ENCODE results near the gene TNFRSF25. TPM values are rescaled to one million over a fixed set of nuclear protein-coding genes. Genes with fewer than 3 reads are reported as not detected.

TNFRSF25 gene
- total and polyA plus RNA-seq, 2 donors (not counting 3 experiments of a cell fraction or from before 2014, with no cell fraction given) = 33.9 to 38.8 TPM

DNA sequence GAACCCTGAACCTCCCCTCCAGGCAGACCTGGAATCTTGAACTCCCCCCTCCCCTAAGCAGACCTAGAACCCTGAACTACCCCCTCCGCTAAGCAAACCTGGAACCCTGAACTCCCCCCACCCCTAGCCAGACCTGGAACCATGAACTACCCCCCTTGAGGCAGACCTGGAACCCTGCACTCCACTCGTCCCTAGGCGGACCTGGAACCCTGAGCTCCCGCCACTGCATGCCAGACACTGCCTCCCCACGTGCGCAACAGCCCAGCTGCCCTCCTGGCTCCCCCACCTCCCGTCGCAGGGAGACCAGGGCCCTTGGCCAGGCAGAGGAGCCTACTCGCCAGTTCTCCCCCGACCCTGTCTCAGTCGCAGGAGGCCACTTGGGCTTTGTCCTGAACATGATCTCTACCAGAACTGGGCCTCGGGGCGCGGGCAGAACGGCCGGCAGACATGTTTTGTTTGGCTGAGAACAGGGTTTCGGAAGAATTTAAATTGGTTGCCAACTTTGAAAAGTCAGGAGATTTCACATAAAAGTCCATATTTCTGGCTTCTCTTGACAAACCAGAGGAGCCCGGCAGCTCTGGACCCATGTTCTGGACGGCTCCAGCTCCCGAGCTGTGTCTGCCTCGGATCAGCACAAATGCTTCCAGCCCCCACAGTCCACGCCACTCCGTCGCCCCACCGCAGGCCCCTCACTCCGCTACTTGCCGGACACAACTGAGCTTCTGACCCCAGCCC lies 34.7 kb upstream of the TNFRSF25 start:
- Histone ChIP-seq H3K9me1 (replicated peaks; ENCODE audit: control insufficient read depth, extremely low read depth, insufficient read depth, low read length) (no peaks in the 10 kb centered on the region), H3K4me3 (replicated peaks in 1 of 3; ENCODE audit: insufficient read depth in 1 of 3, low read depth in 1 of 3, low read length in 3 of 3) (no peak overlapping the region), H3K36me3 (ENCODE audit: control insufficient read depth in 2 of 2, extremely low read depth in 1 of 2, insufficient read depth in 2 of 2, low read length in 2 of 2) (no peaks in the 10 kb centered on the region), H4K20me1 (replicated peaks; ENCODE audit: control insufficient read depth, extremely low read depth, insufficient read depth, low read length) (no peaks in the 10 kb centered on the region), H3K27ac (ENCODE audit: insufficient read depth, low read depth, low read length) (no peak overlapping the region), H2AFZ (ENCODE audit: low read depth, low read length) (no peak overlapping the region), H3K79me2 (ENCODE audit: control insufficient read depth, insufficient read depth, low read length) (no peaks in the 10 kb centered on the region), H3K27me3 (ENCODE audit: control insufficient read depth in 2 of 2, insufficient read depth in 2 of 2, low read length in 2 of 2) (no peaks in the 10 kb centered on the region), H3K4me1 (ENCODE audit: control insufficient read depth, extremely low read depth, insufficient read depth, low read length) (peaks cover 10% of the 10 kb centered on the region), H3K9ac (replicated peaks; ENCODE audit: extremely low read depth, insufficient read depth, low read length) (no peak overlapping the region), H3K4me2 (ENCODE audit: insufficient read depth, low read length) (no peak overlapping the region), H3K9me3 (replicated peaks; ENCODE audit: control insufficient read depth, insufficient read depth, low read length) (no peaks in the 10 kb centered on the region)
- no TSS peak for BruUV-seq (replicated peaks)
- ChIA-PET POLR2A (no interaction called here), CTCF (interaction anchor here (1.2 to 5.6 kb wide), 4 partner anchors 11 to 253 kb away, joined by 3 to 36 read pairs (median 7); partner anchors contain the start of gene PLEKHG5)
- TF ChIP-seq, protein P1, sequence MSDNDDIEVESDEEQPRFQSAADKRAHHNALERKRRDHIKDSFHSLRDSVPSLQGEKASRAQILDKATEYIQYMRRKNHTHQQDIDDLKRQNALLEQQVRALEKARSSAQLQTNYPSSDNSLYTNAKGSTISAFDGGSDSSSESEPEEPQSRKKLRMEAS (IDR thresholded peaks at IDR 0.05; ENCODE audit: insufficient read depth, insufficient read length) = no peak
- TF ChIP-seq POLR2A (IDR thresholded peaks at IDR 0.05; ENCODE audit: low read depth, low read length) (no peak), MYC (IDR thresholded peaks at IDR 0.05; ENCODE audit: low read depth, low read length) (no peak)
- DNase-seq (ENCODE audit: low read depth, low spot score) (no peak), FAIRE-seq (no peak)
- dilution Hi-C loops (cut with MboI; ENCODE audit: extremely low pct_ligation_motif_present, low sequenced_read_pairs) = no loop called here
- intact Hi-C loops (cut with micrococcal nuclease) = no loop called here

DNA sequence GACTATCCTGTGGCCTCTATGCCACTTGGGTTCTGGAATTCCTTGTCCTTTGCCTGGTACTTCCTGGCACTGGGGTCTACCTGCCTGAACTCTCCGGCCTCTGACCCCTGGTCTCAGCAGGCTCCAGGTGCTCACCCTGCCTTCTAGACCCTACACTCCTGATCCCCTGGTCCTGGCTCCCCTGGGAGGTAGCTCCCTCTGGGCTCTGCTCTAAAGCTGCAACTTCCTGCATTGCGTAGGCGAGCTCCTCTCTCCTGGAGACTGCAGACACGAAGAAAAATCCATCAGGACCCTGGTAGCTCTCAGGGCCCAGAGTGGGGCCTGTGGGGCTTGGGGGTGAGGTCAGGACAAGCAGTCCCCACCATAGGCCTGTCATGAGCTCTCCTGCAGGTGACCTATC lies 33.3 kb upstream of the TNFRSF25 start:
- Histone ChIP-seq H3K4me3 (replicated peaks in 1 of 3; ENCODE audit: insufficient read depth in 1 of 3, low read depth in 1 of 3, low read length in 3 of 3) (no peak overlapping the region), H3K4me2 (ENCODE audit: insufficient read depth, low read length) (no peak overlapping the region), H3K9ac (replicated peaks; ENCODE audit: extremely low read depth, insufficient read depth, low read length) (no peak overlapping the region), H3K27me3 (ENCODE audit: control insufficient read depth in 2 of 2, insufficient read depth in 2 of 2, low read length in 2 of 2) (no peaks in the 10 kb centered on the region), H3K9me1 (replicated peaks; ENCODE audit: control insufficient read depth, extremely low read depth, insufficient read depth, low read length) (no peaks in the 10 kb centered on the region), H3K9me3 (replicated peaks; ENCODE audit: control insufficient read depth, insufficient read depth, low read length) (no peaks in the 10 kb centered on the region), H3K27ac (ENCODE audit: insufficient read depth, low read depth, low read length) (no peak overlapping the region), H3K36me3 (ENCODE audit: control insufficient read depth in 2 of 2, extremely low read depth in 1 of 2, insufficient read depth in 2 of 2, low read length in 2 of 2) (no peaks in the 10 kb centered on the region), H4K20me1 (replicated peaks; ENCODE audit: control insufficient read depth, extremely low read depth, insufficient read depth, low read length) (no peaks in the 10 kb centered on the region), H3K79me2 (ENCODE audit: control insufficient read depth, insufficient read depth, low read length) (no peaks in the 10 kb centered on the region), H3K4me1 (ENCODE audit: control insufficient read depth, extremely low read depth, insufficient read depth, low read length) (peaks cover 10% of the 10 kb centered on the region), H2AFZ (ENCODE audit: low read depth, low read length) (no peak overlapping the region)
- no peak for FAIRE-seq
- TF ChIP-seq, protein P1 (IDR thresholded peaks at IDR 0.05; ENCODE audit: insufficient read depth, insufficient read length) = no peak
- no peak for TF ChIP-seq POLR2AphosphoS5 (IDR thresholded peaks at IDR 0.05; ENCODE audit: insufficient read depth, low read depth, low read length)
- BruUV-seq (replicated peaks) = no TSS peak
- ChIA-PET POLR2A (no interaction called here), CTCF (interaction anchor here (1.1 to 5.6 kb wide), 3 partner anchors 9 to 55 kb away, joined by 4 to 36 read pairs (median 10); partner anchors contain the start of genes NOL9 and PLEKHG5)
- intact Hi-C loops (cut with micrococcal nuclease) = loop anchor here (10.0 kb wide), 1 partner anchor 286 kb away; the partner anchor contains the start of gene CAMTA1
- DNase-seq (ENCODE audit: low read depth, low spot score) = no peak
- dilution Hi-C loops (cut with MboI; ENCODE audit: extremely low pct_ligation_motif_present, low sequenced_read_pairs) = no loop called here
